ENCODE measurements around the gene PKD1L1.

PKD1L1 gene

GRCh38 chr7:47901542-47901941 lies 46.7 kb downstream of the PKD1L1 start:
- no peak for DNase-seq

- no peak for DNase-seq
Measured at GRCh38 chr7:47897831-47898230, 50.4 kb downstream of the PKD1L1 start.

DNA sequence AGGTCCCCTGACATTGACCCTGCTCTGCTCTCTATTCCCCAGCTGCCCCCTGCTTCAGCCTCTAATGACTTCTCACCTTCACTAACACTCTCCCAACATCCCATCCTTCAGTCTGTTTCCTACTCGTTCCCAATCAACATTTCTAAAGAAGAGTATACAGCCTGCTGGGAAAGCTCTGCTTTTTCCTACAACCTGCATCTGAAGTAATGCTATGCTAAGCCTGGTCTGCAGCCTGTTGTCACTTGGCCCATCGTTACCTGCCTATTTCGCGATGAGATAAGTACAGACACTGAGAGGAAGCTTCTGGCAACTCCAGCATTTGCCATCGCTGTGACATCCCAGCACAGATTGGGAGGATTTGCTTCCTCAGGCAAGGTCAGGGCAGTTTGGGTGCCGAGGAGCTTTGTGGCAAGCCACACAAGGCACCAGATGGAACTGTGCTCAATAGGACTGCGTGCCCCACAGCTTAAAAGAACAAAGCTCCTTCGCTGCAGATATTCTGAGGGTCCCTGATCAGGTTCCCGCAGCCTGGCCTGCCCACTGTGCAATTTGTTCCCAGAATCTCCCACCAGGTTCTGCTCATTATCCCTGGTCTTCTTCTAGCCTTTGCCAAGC lies 51.4 kb downstream of the PKD1L1 start:
- no peak for DNase-seq

DNA sequence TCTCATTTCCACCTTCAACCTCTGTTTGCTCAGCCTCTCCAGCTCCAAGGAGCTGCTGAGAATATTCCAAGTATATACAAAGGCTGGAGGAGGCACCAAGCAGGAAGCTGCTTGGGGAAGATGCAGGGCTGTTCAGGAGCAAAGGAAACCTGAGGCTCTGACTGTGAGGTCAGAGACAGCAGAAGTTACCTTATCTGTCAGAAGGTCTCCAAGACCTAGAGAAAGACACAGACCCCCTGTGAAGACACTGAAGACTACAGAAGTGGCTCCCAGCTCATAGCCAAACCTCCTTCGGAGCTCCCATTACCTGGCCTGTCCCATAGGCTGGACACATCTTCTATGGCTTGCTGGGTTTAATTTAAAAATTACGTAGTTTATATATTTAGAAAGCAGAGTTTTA lies 53.2 kb downstream of the PKD1L1 start:
- no peak for DNase-seq

DNA sequence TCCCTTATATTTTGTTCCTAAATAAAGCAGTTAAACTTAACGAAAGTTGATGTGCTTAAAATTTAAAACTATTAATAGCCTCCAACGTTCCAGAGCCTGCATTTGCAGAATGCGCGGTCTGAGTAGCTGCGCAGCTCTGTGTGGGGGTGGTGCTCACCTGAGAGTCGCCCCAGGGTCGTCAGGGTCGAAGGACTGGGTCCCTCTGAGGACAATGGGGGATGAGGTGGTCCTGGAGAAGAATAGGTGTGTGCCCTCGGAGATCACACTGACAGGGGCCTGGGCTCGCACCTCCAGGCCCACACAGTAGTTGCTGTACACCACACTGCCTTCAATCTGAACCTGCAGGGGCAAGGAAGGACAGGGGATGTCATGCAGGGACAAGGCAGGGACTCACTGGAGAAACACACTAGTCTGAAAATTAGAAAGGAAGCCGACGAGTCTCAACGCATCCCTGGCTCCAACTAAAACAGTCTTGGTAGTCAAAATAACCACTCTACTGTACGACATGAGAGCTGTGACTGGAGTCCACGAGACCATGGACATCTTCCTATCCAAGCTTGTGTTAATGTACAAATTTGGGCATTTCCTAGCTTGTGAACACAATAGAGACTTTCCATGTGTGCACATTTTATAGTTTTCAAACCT lies 54.4 kb downstream of the PKD1L1 start:
- DNase-seq: no peak

DNA sequence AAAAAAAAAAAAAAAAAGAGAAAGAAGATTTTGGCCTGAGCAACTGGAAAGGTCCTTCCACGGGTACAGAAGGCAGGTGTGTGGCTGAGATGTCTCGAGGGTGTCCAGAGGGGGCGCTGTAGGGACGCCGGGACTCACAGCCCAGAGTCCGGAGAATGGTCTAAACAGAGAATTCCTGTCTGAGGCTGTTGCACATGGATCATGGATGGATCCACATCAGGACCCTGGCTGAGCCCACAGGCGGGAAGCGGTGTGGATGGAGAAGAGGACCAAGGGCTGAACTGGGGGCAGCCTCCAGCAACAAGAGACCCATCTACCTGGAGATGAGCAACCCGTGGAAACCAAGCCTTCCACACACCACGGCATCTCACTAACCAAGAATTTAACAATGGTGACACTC lies 55.0 kb downstream of the PKD1L1 start:
- DNase-seq: no peak

DNA sequence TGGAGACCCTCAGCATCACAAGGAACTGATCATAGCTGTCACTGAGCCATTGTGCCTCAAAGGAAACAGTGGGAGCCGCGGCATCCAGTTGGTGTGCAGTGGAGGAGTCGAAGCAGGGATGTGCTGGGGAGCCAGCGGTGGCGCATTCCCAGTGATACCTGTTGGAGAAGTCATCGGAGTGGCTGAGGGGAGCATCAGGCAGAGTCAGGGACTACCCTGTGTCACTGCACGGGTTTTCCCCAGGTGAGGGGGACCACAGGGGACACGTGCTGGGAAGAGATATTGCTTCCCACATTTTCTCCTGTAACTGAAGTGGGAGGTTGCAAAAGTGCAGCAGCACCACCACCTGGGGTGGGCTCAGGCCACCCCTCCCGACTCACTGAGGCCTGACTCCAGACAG lies 57.7 kb downstream of the PKD1L1 start:
- DNase-seq: no peak

- no peak for DNase-seq
Measured at GRCh38 chr7:47890125-47890524, 58.1 kb downstream of the PKD1L1 start.

DNA sequence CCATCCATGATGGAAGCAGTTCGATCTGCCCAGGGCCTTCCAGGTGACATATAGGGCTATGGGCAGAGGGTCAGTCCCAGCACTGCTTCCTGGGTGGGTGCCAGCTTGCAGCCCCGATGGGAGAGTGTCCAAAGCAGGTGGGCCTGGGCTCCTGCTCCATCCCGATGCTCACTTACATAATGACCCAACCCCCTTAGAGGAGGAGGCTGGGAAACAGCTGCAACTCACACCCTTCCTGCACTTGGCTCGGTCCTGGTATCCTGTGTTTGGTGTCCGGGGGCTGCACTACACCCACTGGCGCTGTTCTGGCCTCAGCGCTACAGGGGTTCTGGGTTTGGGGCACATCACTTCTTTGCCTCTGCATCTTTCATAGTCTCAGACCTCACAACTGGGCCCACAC lies 58.5 kb downstream of the PKD1L1 start:
- no peak for DNase-seq

- no peak for DNase-seq
Measured at GRCh38 chr7:47888371-47889265, 59.6 kb downstream of the PKD1L1 start.

- DNase-seq: no peak
Measured at GRCh38 chr7:47887016-47887640, 61.1 kb downstream of the PKD1L1 start.

GRCh38 chr7:47885987-47886811 lies 62.1 kb downstream of the PKD1L1 start:
- DNase-seq: no peak

- no peak for DNase-seq
Measured at GRCh38 chr7:47885309-47885986, 62.8 kb downstream of the PKD1L1 start.

- DNase-seq: no peak
Measured at GRCh38 chr7:47884675-47885074, 63.6 kb downstream of the PKD1L1 start.

DNA sequence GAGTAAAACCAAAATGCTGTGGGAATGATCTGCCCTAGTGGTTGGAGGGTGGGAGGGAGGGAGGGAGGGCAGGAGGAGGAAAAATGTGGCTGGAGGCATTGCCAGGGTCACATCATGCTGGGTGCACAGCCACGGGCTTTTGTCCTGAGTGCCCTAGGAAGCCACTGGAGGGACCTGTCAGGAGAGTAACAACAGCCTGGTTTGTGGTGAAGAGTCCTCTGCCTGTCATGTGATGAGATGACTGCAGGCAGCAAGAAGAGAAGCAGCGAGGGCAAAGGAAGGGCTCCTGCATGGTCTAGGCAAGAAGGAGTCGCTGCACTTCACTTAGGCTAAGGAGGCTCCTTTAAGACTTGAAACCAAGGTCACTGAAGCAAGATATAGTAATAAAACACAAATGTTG lies 65.6 kb downstream of the PKD1L1 start:
- DNase-seq: no peak

DNA sequence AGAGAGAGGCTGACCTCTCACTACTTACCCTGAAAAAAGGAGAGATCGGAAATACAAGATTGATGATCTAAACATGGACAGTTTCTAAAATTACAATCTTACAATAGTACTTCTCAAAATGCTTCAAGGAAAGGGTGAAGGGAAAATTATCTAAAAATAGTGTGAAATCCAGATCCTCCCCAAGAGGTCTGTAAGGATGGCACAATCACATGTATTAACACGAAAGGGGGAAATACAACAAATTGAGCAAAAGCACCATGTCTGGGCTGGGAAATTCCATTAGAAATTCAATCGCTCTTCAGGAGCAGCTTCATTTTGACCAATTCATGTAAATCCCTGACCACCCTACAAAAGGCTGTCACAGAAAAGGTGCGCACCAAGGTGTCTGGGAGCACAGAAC lies 67.0 kb downstream of the PKD1L1 start:
- DNase-seq: no peak

DNA sequence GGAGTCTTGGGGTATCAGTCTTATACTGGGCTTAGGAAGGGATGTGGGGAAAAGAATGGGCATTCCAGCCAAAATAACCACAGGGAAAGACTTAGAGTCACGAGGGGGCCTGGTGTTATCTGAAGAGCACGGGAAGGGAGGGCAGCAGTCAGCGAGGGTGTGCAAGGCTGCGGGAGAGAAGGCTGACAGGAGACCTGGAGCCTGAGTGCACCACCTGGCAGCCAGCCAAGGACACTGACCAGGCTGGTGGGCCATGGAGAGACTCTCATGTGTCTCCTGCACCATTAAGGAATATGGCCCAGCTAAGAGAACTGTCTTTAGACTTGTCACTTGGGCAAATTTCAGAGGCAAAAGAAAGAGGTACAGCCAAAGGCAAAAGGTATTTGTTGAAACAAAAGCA lies 69.6 kb downstream of the PKD1L1 start:
- DNase-seq: no peak

DNA sequence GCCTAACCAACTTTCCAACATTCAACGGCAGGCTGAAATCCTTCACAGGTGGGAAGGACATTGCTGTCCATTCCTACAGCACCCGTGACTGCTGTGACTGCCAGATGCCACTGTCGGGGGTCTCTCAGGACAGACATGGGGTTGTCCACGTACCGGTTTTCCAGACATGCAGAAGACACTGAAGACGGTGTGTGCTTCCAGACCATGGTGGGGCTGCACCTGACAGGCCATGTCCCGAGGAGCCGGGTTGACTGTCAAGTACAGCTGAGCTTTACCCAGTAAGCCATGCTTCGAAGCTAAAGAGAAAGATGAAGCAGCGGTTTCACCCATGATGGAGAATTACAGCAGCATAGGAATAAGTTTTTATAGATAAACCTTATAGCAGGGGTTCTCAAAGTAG lies 70.9 kb downstream of the PKD1L1 start:
- DNase-seq: no peak

GRCh38 chr7:47875998-47876744 lies 72.1 kb downstream of the PKD1L1 start:
- DNase-seq: no peak

- no peak for DNase-seq
Measured at GRCh38 chr7:47875406-47875805, 72.9 kb downstream of the PKD1L1 start.

DNA sequence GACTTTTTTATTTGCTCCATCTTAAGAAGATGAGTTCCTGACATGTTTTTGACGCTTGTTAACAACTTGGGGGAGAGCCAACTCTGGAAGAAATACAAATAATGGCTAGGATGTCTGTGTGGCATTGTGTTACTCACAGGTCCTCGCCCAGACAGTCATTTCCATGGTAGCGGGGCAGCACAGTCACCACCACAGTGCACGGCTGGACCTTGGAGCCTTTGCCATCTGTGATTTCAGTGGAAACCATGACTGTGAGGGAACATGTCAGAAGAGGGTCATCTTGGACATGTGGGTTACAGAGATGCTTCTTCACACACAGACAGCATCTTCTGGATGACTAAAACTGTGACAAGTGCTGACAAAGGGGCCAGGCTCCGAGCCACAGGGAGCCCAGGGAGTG lies 74.5 kb downstream of the PKD1L1 start:
- DNase-seq: no peak

Measured in activated CD4-positive, CD25-positive, alpha-beta regulatory T cell (primary cell).